Head of caudate nucleus (tissue), 42 donors: ENCODE data around the gene PTGDS.

ENCODE experiments used
- DNase-seq, 42 donors: peaks; one replicate each; pipeline versions ENCODE4 v3.0.0 to v3.0.0-alpha.2; 2020 to 2021; ENCODE audit warnings: mixed read lengths in 7 of 42
- intact Hi-C: fragments of 100-400 bp; cut with DNase I; formaldehyde crosslinking; loops from one replicate; pipeline ENCODE4 v1.15.0; 2022

PTGDS gene

DNA sequence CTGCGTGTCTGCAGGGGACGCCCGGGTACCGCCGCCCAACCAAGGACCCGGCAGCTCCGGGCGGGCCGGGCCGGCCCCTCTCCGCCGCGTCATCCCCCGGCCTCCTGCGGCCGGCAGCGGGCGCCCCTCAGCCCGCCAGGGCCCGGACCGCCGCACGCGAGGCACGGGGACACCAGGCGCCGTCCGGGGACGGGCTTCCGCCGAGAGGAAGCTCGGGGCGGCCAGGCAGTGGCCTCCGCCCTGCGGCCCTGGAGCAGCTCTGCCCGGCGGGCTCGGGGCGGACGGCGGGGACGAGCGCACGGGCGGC, 33.1 kb upstream of the PTGDS start:
- DNase-seq, result peak in 3 of 42 donors; percentile 29 to 50 (median 40)
- intact Hi-C loops, result loop anchor here (5.0 to 10.0 kb wide), 2 partner anchors 33 to 59 kb away; partner anchors contain the start of genes PTGDS and TRAF2

DNA sequence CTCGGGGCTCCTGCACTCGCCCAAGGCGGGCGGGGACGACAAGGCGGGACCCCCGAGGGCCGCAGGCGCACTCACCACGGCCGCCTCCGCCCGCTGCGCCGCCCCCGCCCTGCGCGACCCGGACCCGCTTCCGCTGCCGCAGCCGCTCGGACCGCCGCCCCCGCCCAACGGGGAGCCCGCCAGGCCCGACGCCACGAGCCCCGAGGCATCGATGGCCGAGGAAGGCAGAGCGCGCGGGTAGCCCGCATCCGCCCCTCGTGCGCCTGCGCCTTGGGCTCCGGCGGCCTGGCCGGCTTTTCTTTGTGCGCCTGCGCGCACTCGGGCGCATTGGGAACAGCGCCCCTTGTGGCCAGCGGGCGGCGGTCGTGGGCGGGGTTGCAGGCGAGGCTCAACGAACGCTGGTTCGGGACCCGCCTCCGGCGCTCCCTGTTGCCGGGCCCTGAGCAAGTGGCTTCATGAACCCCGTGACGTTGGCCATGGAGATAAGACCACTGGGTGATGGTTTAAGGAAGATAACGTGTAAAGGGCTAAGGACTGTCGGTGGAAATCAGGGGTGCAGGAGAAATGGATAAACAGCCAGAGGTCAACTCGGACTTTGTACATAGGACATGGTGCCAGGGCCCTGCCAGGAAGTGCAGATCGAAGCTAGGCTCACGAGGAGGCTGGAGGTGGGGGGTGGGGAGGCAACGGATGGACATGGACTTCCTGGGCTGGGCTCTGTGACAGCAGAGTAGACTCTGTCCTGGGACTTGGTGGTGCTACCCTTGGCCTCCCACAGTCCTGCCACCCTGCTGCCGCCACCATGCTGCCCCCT, 32.6 kb upstream of the PTGDS start, which contains the start of the genes C8G and FBXW5:
TSS of gene C8G (plus strand) at position 725 of the 814 bp plus-strand sequence. CDS start at position 803, 78 bp downstream.
TSS of gene FBXW5 (minus strand) at position 220 of the 814 bp plus-strand sequence. CDS start 655 bp downstream, outside the sequence.
- intact Hi-C loops, result loop anchor here (5.0 to 10.0 kb wide), 2 partner anchors 33 to 60 kb away; partner anchors contain the start of genes PTGDS and TRAF2
- DNase-seq, result peak; percentile 67 to 97 (median 93)

DNA sequence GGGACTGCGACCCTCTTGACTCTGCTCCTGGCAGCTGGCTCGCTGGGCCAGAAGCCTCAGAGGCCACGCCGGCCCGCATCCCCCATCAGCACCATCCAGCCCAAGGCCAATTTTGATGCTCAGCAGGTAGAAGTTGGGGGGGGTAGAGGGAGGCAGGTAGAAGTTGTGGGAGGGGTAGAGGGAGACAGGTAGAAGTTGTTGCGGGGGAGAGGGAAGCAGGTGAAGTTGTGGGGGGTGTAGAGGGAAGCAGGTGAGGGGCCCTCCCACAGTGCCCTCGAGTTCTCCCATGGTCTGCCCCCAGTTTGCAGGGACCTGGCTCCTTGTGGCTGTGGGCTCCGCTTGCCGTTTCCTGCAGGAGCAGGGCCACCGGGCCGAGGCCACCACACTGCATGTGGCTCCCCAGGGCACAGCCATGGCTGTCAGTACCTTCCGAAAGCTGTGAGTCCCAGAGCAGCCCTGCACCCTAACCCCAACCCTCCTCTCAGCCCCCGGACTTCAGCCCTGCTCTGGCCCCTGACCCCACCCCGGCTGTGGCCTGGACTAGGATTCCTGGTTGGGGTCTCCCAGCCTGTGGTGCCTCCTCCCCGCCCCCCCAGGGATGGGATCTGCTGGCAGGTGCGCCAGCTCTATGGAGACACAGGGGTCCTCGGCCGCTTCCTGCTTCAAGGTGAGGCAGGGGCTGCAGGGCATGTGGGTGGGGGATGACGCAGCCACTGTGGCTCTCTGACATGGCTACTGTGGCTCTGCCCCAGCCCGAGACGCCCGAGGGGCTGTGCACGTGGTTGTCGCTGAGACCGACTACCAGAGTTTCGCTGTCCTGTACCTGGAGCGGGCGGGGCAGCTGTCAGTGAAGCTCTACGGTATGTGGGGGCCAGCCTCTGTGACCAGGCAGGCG, 31.7 kb upstream of the PTGDS start:
- intact Hi-C loops, result loop anchor here (10.0 kb wide), 1 partner anchor 61 kb away; the partner anchor contains the start of gene TRAF2
- DNase-seq, result no peak

DNA sequence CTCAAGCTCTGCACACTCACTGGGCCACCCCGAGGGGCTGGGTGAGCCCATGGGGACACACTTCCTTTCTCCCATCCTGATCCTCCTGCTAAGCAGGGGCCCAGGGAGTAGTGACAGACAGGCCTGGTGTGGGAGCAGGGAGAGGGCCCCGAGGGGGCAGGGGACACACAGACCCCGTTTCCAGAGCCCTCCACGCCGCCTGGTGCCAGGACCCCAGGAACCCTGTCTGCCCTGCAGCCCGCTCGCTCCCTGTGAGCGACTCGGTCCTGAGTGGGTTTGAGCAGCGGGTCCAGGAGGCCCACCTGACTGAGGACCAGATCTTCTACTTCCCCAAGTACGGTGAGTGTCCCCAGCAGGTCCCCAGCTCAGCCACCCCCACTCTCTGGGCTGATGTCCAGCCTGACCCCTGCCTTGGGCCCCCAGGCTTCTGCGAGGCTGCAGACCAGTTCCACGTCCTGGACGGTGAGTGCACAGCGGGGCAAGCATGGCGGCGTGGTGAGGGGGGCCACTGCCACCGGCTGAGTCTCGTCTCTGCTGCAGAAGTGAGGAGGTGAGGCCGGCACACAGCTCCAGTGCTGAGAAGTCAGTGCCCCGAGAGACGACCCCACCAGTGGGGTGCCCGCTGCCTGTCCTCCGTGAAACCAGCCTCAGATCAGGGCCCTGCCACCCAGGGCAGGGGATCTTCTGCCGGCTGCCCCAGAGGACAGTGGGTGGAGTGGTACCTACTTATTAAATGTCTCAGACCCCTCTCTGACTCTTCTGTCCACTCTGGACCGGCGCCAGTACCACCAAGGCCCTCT, 30.9 kb upstream of the PTGDS start:
- no peak for DNase-seq
- intact Hi-C loops, result loop anchor here (10.0 kb wide), 1 partner anchor 62 kb away; the partner anchor contains the start of gene TRAF2

DNA sequence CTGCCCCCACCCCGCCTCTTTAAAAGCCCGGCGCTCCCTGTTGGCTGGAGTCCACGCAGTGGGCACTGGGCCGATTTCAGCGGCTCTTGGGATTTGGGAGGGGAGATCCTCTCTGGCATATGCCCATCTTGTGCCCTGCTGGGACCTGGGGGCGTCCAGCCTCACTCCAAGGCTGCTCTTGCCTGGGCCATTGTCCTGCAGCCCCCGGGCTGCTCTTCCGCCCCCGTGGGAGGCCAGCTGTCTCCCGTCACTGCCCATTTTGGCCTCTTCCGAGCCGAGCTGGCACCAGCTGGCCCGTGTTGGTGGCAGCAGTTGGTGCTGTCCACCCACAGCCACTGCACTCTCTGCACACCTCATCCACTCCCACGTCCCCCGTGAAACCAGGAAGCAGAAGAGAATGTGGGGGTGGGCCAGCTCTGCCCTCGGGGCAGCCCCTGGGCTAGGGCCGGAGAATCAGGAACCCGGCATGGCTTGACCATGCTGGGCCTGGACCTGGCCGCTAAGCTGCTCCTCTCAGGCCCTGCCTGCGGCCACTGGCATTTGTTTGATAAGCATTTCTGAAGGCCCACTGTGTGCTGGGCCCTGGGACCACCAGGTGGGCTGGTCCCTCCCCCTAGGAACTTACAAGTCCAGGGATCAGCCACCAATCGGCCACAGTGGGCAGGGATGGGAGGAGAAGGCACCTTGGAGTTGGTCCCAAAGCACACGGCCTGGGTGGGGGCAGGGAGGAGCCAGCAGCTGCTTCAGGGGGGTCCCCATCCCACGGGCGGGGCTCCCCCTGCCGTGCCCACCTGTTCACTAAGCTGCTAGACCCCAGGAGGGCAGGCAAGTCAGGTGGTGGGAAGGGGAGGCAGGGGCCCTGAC, 30.0 kb upstream of the PTGDS start:
- peak in 25 of 42 donors; percentile 32 to 77 (median 55) for DNase-seq
- intact Hi-C loops, result loop anchor here (10.0 kb wide), 1 partner anchor 62 kb away; the partner anchor contains the start of gene TRAF2

DNA sequence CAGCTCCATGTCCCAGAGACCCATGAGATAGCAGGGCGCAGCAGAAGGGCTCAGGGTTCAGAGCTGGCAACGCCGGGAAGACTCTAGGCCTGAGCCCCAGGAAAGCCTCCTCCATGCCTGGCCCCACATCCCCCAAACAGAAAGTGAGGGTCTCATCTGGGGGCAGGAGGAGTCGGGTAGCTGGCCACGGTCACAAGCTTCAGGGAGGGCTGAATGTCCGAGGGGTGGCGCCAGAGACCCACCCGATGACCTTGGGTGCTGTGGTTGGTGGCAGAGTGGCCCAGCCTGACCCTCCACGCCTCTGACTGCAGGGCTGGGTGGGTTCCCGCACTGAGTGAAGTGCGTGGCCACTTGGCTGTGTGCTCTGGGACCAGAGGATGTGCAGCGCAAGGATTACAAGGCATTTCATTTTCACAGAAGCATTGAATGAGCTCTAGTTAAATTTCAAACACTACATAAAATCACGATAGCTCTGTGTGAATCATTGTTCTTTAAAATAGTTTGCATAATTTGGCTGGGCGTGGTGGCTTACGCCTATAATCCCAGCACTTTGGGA, 29.3 kb upstream of the PTGDS start:
- intact Hi-C loops, result loop anchor here (10.0 kb wide), 1 partner anchor 63 kb away; the partner anchor contains the start of gene TRAF2
- DNase-seq, result peak; percentile 54 to 93 (median 82)

DNA sequence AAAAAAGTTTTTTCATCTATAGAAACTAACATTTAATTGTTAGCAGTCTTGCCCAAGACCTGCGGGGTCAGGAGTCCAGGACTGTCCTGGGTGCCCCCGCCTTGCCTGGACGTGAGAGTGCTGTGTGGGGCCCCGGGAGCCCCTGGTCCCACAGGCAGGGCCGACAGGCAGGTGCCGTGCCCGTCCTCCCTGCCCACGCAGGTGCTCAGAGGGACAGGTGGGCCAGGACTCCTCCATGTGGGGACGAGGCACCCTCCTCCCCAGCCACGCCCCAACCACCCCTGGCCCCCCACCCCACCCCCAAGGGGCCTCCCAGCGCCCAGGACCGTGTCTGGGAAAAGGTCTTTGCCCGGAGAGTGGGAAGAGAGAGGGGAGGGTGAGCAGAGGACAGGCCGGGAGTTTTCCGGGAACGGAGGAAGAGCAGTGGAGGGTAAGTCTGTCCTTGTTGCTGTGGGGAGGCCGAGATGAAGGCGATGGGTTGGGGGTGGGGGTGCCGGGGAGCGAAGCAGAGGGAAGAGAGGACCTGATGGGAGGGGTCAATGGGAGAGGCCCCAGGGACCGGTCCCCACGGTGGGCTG, 28.0 kb upstream of the PTGDS start:
- DNase-seq, result no peak
- intact Hi-C loops, result loop anchor here (10.0 kb wide), 1 partner anchor 65 kb away; the partner anchor contains the start of gene TRAF2

DNA sequence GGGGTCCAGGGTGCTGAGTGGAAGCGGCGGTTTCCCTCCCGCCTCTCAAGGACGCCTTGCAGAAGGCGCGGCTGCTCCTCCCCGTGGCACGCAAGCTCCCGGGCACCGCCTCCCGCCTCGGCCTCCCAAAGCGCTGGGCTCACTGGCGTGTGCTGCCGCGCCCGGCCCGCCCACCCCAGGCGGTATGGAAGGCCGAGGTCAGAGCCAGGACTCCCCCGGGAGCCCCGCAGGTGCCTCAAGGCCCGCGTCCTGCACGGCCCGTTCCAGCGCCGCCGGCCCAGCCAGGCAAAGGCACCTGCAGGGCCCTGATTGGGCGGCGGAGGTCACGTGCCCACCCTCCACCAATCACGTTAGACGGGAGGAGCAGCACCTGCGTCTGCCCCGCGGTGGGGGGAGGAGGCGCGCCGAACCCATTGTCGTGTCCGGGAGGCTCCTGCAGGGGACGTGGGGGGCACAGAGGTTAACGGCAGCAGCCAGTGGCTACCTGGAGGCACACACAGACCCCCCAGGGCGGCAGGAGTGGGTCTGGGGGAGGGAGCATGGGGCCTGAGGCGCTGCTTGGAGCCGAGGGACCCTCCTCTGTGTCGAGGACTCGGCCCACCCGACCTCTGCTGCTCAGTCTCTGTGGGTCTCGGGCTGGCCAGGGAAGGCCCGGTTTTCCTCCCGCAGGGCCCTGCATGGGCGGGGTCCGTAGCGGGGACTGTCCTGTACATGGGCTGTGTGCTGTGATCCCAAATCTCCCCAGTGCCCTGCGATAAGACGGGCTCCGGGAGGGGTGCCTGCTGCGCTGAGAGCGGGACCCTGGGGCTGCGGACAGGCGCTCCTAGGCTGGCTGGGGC, 27.3 kb upstream of the PTGDS start:
- DNase-seq, result peak; percentile 95 to 100 (median 99)
- intact Hi-C loops, result loop anchor here (5.0 to 10.0 kb wide), 3 partner anchors 65 to 158 kb away; partner anchors contain the start of genes TMEM141 and TRAF2

DNA sequence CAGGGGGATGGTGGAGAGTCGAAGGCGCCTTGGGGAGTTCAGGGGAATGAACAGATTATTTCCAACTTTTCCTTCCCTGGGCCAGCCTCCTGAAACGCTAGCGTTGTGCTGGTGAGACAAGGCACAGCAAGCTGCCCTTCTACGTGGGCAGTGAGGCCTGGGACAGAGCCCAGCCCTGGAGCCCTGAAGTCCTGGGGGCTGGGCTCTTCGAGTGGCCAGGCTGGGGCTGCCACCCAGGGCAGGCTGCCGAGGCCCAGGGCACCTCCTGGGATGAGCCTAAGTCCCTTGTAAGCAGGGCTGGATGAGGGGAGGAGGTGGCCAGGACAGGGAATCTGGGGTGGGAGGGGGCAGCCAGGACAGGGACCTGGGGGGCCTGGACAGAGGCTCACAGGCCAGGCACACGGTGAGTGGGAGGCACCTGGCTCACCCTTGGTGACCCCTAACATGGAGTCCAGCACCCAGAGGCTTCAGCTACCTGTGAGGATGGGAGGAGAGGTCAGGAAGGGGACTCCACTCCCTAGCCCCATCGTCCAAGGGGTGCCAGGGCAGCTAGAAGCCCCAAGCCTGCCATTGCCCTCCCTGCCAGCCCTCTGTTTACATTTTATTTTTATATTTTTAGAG, 26.5 kb upstream of the PTGDS start:
- intact Hi-C loops, result loop anchor here (5.0 kb wide), 2 partner anchors 87 to 158 kb away; partner anchors contain the start of gene TMEM141
- DNase-seq, result peak in 2 of 42 donors; percentile 21 to 29

DNA sequence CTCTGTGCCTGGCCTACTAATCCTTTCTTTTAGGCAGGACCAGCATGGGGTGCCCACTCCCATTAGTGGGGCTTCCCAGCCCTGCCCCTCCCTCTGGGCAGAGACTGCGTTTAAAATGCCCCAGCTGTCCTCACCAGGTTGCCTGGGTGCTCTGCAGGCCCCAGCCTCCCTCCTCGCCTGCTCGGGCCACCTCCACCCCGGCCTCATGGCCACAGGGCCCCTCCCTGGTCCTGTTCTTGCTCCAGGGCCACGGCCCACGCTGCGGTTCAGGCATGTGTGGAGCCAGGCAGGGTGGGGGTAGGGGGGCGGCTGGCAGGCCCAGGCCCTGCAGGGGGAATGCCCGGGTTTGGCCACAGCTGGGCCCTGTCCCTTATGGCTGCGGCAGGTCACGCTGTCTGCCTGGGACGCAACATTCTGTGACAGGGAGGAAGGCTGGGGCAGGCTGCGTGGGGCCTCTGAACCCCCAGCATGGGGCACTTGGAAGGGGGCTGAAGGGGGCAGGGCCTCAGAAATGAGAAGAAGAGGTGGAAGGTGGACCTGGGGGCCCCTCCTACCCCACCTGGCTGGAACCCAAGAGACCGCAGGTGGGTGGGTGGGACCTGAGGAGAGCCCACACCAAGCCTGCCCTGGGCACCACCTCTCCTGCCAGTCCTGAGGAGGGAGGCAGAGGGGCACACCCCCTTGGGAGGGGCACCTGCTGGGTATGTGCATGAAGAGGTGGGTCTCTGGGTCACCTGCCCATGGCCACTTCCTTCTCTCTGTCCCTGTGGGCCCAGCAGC, 25.6 kb upstream of the PTGDS start, which contains the start of gene LCN12:
TSS of gene LCN12 (plus strand) at position 733 of the 780 bp plus-strand sequence. CDS start 55 bp downstream, outside the sequence.
- peak in 1 of 42 donors; percentile 6 for DNase-seq
- intact Hi-C loops, result loop anchor here (5.0 kb wide), 2 partner anchors 86 to 159 kb away; partner anchors contain the start of gene TMEM141

DNA sequence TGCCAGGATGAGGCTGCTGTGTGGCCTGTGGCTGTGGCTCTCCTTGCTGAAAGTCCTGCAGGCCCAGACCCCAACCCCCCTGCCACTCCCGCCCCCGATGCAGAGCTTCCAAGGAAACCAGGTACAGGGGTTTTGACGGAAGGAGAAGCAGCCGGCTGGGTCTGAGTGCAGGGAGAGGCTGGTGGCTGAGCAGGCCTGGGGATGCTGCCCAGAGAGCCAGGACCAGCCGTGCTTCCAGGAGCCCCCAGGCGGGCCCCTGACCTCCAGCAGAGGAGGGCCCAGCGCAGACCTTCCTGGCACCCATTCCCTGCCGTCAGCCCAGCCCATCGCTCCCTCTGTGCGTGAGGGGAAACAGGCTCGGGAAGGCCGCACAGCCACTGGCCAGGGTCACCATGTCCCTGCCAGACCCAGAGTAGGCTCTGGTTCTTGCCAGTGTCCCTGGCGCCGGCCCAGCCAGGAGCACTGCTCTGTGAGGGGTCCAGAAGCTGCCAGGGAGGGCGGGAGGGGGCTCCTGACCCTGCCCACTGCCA, 24.9 kb upstream of the PTGDS start:
- DNase-seq, result peak in 18 of 42 donors; percentile 38 to 78 (median 60)
- intact Hi-C loops, result loop anchor here (5.0 kb wide), 2 partner anchors 85 to 160 kb away; partner anchors contain the start of gene TMEM141

DNA sequence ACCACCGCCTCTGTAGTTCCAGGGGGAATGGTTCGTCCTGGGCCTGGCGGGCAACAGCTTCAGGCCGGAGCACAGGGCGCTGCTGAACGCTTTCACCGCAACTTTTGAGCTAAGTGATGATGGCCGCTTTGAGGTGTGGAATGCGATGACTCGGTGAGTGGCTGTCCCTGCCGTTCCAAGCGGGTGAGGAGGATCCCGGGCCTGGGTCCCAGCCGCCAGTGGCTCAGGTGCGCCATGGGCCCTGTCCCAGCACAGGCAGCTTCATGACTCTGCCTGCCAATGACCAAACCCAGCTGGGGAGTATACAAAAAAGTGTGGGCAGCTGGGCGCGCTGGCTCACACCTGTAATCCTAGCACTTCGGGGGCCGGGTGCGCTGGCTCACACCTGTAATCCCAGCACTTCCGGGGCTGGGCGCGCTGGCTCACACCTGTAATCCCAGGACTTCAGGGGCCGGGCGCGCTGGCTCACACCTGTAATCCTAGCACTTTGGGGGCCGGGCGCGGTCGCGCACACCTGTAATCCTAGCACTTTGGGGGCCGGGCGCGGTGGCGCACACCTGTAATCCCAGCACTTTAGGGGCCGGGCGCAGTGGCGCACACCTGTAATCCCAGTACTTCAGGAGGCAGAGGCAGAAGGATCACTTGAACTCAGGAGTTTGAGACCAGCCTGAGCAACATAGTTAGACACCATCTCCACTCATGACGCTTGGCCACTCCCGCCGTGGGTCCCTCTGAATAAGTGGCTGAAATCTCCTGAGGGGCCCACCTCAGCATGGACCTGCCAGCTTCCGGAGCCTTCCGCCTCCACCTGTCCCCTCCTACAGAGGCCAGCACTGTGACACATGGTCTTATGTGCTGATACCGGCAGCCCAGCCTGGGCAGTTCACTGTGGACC, 24.2 kb upstream of the PTGDS start:
- no peak for DNase-seq
- intact Hi-C loops, result loop anchor here (5.0 kb wide), 2 partner anchors 84 to 161 kb away; partner anchors contain the start of gene TMEM141
